AG04450 (cell line): Measurements from ENCODE around the gene USH2A. TPM values are rescaled to one million over a fixed set of nuclear protein-coding genes. Genes with fewer than 3 reads are reported as not detected.
A peak's percentile ranks its signal among the peaks of the same experiment; 100 is the strongest.

Experiments used
- CTCF ChIA-PET: fragments of 300-600, 350-600 bp; formaldehyde crosslinking; extraction: SDS; loops from one replicate; lab custom pipeline; 2022; ENCODE audit warnings: antibody characterized with exemption, inconsistent platforms; lab: Charles Lee
- POLR2A ChIA-PET: fragments of 350-600 bp; formaldehyde crosslinking; extraction: SDS; loops from one replicate; lab custom pipeline; 2021; ENCODE audit warnings: antibody characterized with exemption, inconsistent platforms; lab: Yijun Ruan, JAX
- DNase-seq: peaks from one replicate; pipeline ENCODE4 v3.0.0-alpha.2; 2011; ENCODE audit warnings: low read depth, low spot score
- H3K27ac ChIP-seq: one replicate; pipeline ENCODE4 v1.5.1; 2012; ENCODE audit warnings: low read depth, low read length, control low read depth
- H3K27me3 ChIP-seq: one replicate; pipeline ENCODE4 v1.6.0; 2012; ENCODE audit warnings: low read length; ENCODE audit not compliant: control insufficient read depth, insufficient read depth
- H3K4me3 ChIP-seq: 2 replicates; pipeline ENCODE4 v1.5.1; 2011; ENCODE audit warnings: mild to moderate bottlenecking, low read depth, low read length, control low read depth
- H3K9me3 ChIP-seq: 2 replicates; pipeline ENCODE4 v1.5.1; 2012; ENCODE audit warnings: low read length; ENCODE audit not compliant: control insufficient read depth, insufficient read depth
- polyA plus RNA-seq: library from polyadenylated mRNA; depleted of rRNA; stranded (reverse); fragments of >200 nt; gene quantifications from 2 replicates; pipeline ENCODE4 v1.2.3, GENCODE V29; 2011
- TF ChIP-seq, protein P1 (sequence below): IDR thresholded peaks from 2 replicates; pipeline ENCODE4 v1.5.1; 2011; ENCODE audit warnings: low read depth, low read length, control low read depth, inconsistent platforms

The USH2A gene
- polyA plus RNA-seq, 1 experiment = 0.01 TPM

- H3K27ac ChIP-seq = no peak overlapping the region
- H3K4me3 ChIP-seq = no peak overlapping the region
- no peak for DNase-seq
- H3K9me3 ChIP-seq = no peaks in the 10 kb centered on the region
- CTCF ChIA-PET = no interaction called here
- POLR2A ChIA-PET = no interaction called here
- no peaks in the 10 kb centered on the region for H3K27me3 ChIP-seq
- TF ChIP-seq, protein P1, sequence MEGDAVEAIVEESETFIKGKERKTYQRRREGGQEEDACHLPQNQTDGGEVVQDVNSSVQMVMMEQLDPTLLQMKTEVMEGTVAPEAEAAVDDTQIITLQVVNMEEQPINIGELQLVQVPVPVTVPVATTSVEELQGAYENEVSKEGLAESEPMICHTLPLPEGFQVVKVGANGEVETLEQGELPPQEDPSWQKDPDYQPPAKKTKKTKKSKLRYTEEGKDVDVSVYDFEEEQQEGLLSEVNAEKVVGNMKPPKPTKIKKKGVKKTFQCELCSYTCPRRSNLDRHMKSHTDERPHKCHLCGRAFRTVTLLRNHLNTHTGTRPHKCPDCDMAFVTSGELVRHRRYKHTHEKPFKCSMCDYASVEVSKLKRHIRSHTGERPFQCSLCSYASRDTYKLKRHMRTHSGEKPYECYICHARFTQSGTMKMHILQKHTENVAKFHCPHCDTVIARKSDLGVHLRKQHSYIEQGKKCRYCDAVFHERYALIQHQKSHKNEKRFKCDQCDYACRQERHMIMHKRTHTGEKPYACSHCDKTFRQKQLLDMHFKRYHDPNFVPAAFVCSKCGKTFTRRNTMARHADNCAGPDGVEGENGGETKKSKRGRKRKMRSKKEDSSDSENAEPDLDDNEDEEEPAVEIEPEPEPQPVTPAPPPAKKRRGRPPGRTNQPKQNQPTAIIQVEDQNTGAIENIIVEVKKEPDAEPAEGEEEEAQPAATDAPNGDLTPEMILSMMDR = no peak
Measured at GRCh38 chr1:215704089-215704860, 719.0 kb downstream of the USH2A start.

DNA sequence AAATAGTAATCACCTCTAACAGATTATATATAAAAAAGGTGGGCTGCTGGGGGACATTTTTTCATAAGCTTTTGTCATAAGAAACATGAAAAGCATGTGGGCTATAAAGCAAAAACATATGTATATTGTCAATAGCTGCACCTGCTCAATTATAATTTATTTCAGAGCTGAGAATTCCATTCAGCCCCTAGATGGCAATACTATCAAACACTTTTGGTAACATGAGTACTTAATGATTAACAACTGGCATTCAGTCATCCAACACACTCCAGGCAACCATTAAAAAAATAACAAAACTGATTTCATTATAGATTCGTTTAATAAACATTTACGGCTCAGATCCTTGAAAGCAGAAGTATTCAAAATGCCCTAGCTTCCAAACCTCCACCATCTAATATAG lies 741.0 kb downstream of the USH2A start:
- Histone ChIP-seq H3K27me3 (no peaks in the 10 kb centered on the region), H3K27ac (no peak overlapping the region), H3K9me3 (no peaks in the 10 kb centered on the region), H3K4me3 (no peak overlapping the region)
- ChIA-PET POLR2A (no interaction called here), CTCF (interaction anchor here (0.7 to 0.9 kb wide), 3 partner anchors 13 to 539 kb away, joined by 3 to 4 read pairs (median 4); no protein-coding TSS in a partner anchor)
- no peak for DNase-seq
- TF ChIP-seq, protein P1 = peak; percentile 39

GRCh38 chr1:215681041-215681440 lies 742.2 kb downstream of the USH2A start:
- H3K4me3 ChIP-seq = no peak overlapping the region
- POLR2A ChIA-PET = no interaction called here
- CTCF ChIA-PET = interaction anchor here (1.0 kb wide), 1 partner anchor 540 kb away, joined by 3 read pairs; no protein-coding TSS in a partner anchor
- H3K27ac ChIP-seq = no peak overlapping the region
- TF ChIP-seq, protein P1 = no peak
- H3K27me3 ChIP-seq = no peaks in the 10 kb centered on the region
- no peak for DNase-seq
- no peaks in the 10 kb centered on the region for H3K9me3 ChIP-seq

DNA sequence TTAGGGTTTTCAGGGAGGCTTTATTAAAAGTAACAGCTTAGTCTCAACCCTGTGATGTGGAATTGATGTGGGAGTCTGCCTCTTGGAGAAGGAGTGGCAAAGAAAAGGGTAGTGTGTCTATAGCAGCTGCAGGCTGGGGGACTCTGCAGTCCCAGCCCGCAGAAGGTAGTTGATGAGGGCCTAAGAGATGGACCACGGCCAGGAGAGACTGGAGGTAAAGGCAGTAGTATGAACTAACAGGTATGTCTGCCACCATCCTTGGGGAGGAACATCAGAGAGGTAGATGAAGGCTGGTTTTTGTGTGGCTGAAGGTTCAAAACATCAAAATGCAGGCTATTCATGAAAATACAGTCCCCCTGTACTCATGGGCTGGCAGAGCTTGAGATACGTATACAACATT lies 744.0 kb downstream of the USH2A start:
- Histone ChIP-seq H3K4me3 (no peak overlapping the region), H3K27ac (no peak overlapping the region), H3K9me3 (no peaks in the 10 kb centered on the region), H3K27me3 (no peaks in the 10 kb centered on the region)
- POLR2A ChIA-PET = no interaction called here
- TF ChIP-seq, protein P1 = no peak
- CTCF ChIA-PET = interaction anchor here (1.3 kb wide), 1 partner anchor 209 kb away, joined by 3 read pairs; no protein-coding TSS in a partner anchor
- no peak for DNase-seq

DNA sequence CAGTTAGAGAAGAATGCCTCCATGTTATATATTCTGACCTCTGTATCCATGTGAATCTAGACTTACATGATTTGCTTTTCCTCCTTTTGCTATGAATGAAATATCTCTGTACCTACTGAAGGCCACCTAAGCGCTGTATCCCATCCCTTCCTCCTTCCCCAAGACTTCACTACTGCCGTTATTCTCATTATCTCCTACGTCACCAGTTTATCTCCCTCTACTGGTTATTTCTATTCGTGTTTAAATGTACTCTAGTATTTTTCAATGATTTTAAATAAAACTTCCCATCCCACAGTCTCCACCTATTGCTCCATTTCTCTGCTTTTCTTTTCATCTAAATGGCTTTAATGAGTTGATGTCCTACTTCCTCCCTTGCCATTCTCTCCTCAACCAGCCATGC lies 746.1 kb downstream of the USH2A start:
- POLR2A ChIA-PET = no interaction called here
- CTCF ChIA-PET = interaction anchor here (1.1 kb wide), 1 partner anchor 18 kb away, joined by 3 read pairs; no protein-coding TSS in a partner anchor
- H3K9me3 ChIP-seq = no peaks in the 10 kb centered on the region
- H3K27me3 ChIP-seq = no peaks in the 10 kb centered on the region
- H3K27ac ChIP-seq = no peak overlapping the region
- no peak overlapping the region for H3K4me3 ChIP-seq
- TF ChIP-seq, protein P1 = no peak
- no peak for DNase-seq
